C4-2B (cell line): ENCODE measurements around the gene CYP51A1.
A peak's percentile ranks its signal among the peaks of the same experiment; 100 is the strongest.
"Not testable (repeated sequence)": the region's sequence is repeated elsewhere in the genome, so short reads cannot be mapped to it uniquely, and the experiment has no call there.

Source experiments
- H3K27ac ChIP-seq: fragments of 450-650 bp; 2 replicates; pipeline ENCODE4 v1.5.1; 2017
- CTCF ChIP-seq: fragments of 450-650 bp; conservative IDR thresholded peaks from 2 replicates; pipeline ENCODE4 v1.5.1; 2017; ENCODE audit warnings: mild to moderate bottlenecking
- ZFX ChIP-seq: fragments of 450-650 bp; IDR thresholded peaks from 2 replicates; pipeline ENCODE4 v1.6.1; 2017

The CYP51A1 gene

GRCh38 chr7:92134271-92135051 lies at the start of gene CYP51A1:
Gene CYP51A1 (minus strand): TSS chr7:92134477. CDS start chr7:92134364, 113 bp downstream.
- TF ChIP-seq CTCF (no peak), ZFX (peak; percentile 74; the same call in 1 of the 2 replicates)
- H3K27ac ChIP-seq: peak within 1 kb of the TSS; percentile 88

- no peak within 1 kb of the TSS for H3K27ac ChIP-seq
- TF ChIP-seq CTCF (peak; percentile 100), ZFX (no peak)
These were observed 44.9 kb upstream of the CYP51A1 start, which contains the start of gene LRRD1 for GRCh38 chr7:92178928-92179924. Gene LRRD1 (minus strand): TSS chr7:92179142. CDS start chr7:92165202, 13,940 bp downstream.

- no peak overlapping the region for H3K27ac ChIP-seq
- TF ChIP-seq ZFX (no peak), CTCF (no peak)
These were observed 43.1 kb upstream of the CYP51A1 start for GRCh38 chr7:92177362-92177761.

GRCh38 chr7:92169529-92169928 lies 35.3 kb upstream of the CYP51A1 start:
- not testable (repeated sequence) for H3K27ac ChIP-seq

- TF ChIP-seq CTCF: no peak
- TF ChIP-seq ZFX: no peak
- H3K27ac ChIP-seq: no peak overlapping the region
These were observed 27.0 kb upstream of the CYP51A1 start for GRCh38 chr7:92161271-92161670.

GRCh38 chr7:92158660-92159575 lies 24.6 kb upstream of the CYP51A1 start:
- H3K27ac ChIP-seq: no peak overlapping the region
- TF ChIP-seq ZFX (no peak), CTCF (no peak)

- no peak overlapping the region for H3K27ac ChIP-seq
- TF ChIP-seq CTCF: no peak
- TF ChIP-seq ZFX: no peak
These were observed 22.7 kb upstream of the CYP51A1 start for GRCh38 chr7:92156990-92157389.
